Testis (tissue), 2 donors: ENCODE results near the gene PCDHGA1.

Experiments used
- CTCF ChIP-seq, 3 experiments: fragments of 450-650 bp in 2 of 3; fragments of 200-600 bp in 1 of 3; sonication (generic) in 1 of 3; IDR thresholded peaks; one replicate each; pipeline ENCODE4 v1.5.1; 2016 to 2019; ENCODE audit warnings: antibody characterized with exemption in 3 of 3, mild to moderate bottlenecking in 2 of 3, moderate library complexity in 1 of 3
- POLR2A ChIP-seq: fragments of 450-650 bp; IDR thresholded peaks from one replicate; pipeline ENCODE4 v1.6.1; 2017; ENCODE audit warnings: antibody characterized with exemption, mild to moderate bottlenecking, moderate library complexity

GRCh38 chr5:141515946-141516671 lies 185.8 kb downstream of the PCDHGA1 start:
- TF ChIP-seq CTCF (IDR thresholded peaks at IDR 0.05) = no peak
- TF ChIP-seq POLR2A = no peak
